Left renal pelvis (tissue), 4 donors: ENCODE results near the gene CST3. TPM values are rescaled to one million over a fixed set of nuclear protein-coding genes. Genes with fewer than 3 reads are reported as not detected.
"Not testable (repeated sequence)": the region's sequence is repeated elsewhere in the genome, so short reads cannot be mapped to it uniquely, and the experiment has no call there.

Experiments used
- DNase-seq, 4 donors: peaks; one replicate each; pipeline ENCODE4 v3.0.0-alpha.2; 2013; ENCODE audit warnings: low read depth in 4 of 4, low spot score in 3 of 4
- polyA plus RNA-seq, 4 donors: library from polyadenylated mRNA; unstranded; fragments of 120-200 nt; gene quantifications; one replicate each; pipeline ENCODE4 v1.2.1, GENCODE V29; 2013; ENCODE audit not compliant: insufficient read length in 4 of 4

Gene CST3
- polyA plus RNA-seq, 4 donors = 129 to 191 (median 160) TPM

DNA sequence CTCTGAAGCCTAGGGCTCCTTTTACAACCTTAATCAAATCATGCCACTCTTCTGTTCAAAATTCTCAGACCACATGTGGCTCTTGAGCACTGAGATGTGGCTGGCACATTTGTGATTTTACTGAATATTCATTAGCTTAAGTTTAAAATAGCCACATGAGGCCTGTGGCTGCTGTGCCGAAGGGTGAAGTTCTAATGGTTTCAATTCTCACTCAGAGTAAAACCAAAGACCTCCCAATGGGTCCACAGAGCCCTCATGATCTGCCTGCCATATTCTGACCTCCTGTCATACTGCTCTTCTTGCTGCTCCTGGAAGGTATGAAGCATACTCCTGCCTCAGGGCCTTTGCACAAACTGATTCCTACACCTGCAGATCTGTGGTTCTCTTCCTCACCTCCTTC, 7.8 kb upstream of the CST3 start:
- DNase-seq = no peak

DNA sequence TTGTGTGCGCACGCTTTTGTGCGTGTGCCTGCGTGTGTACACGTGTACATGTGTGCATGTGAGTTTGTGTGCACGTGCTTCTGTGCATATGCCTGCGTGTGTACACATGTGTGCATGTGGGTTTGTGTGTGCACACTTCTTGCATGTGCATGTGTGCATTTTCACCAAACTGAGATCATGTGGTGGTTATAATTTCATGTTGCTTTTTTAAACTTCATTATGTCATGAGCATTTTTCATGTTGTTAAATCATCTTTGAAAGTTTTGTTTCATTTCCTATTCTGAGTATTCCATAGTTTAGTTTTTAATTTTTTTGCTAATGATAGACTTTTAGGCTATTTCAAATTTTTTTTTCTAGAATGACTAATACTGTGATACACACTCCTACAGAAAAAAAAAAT, 6.4 kb upstream of the CST3 start:
- DNase-seq = no peak

DNA sequence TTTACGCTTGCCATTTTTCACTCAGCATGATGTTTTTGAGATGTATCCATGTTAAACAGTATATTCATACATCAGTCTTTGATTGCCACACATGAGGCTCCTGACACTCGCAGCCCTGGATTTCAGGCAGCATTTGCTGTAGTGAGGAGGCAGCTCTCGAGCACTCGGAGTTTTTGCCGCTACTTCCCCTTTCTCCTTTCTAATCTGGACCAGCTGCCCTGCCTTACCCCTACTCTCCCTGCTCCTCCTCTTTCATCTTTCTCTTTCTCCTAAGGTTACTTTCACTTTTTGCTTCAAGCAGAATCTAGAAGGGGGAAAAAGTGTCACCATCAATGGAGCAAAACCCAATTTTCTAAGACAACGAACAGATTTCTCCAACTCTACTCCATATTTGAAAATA, 5.9 kb upstream of the CST3 start:
- DNase-seq = no peak

DNA sequence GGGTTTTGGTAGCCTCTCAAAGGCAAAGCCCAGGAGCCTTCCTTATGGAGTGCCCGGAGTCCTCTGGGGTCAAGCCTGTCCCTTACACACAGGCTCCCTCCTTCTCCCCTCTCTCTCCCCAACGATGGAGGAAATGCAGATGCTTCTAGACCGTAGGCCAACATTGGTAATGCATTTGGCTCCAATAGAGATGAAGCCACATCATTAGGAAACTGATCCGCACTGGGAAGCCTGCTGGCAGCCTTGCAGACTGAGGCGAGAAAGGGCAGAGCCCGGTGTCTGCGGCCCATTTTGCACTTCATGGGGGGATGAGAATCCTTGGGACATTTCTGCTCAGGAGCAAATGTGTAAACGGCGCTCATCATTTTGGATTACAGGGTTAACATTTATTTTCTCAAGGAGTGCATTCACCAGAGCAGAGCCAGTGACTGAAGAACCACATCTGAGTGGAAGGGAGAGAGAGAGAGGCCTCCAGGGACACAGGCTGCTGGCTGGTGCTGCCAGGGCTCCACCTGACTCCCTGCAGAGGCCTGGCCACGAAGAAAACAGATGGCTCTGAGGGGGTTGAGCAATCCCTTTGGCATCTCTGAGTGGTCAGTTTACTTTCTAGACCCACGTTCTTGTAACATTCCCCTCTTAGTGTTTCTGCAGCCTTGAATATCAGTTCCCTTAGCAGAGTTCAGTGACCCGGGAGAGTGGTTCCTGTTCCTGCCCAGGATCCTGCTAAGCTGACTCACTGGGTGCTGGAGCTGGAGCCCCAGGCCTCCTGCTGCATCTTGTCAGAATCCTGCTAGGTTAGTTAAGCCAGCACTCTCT, 4.4 kb upstream of the CST3 start:
- DNase-seq = no peak

DNA sequence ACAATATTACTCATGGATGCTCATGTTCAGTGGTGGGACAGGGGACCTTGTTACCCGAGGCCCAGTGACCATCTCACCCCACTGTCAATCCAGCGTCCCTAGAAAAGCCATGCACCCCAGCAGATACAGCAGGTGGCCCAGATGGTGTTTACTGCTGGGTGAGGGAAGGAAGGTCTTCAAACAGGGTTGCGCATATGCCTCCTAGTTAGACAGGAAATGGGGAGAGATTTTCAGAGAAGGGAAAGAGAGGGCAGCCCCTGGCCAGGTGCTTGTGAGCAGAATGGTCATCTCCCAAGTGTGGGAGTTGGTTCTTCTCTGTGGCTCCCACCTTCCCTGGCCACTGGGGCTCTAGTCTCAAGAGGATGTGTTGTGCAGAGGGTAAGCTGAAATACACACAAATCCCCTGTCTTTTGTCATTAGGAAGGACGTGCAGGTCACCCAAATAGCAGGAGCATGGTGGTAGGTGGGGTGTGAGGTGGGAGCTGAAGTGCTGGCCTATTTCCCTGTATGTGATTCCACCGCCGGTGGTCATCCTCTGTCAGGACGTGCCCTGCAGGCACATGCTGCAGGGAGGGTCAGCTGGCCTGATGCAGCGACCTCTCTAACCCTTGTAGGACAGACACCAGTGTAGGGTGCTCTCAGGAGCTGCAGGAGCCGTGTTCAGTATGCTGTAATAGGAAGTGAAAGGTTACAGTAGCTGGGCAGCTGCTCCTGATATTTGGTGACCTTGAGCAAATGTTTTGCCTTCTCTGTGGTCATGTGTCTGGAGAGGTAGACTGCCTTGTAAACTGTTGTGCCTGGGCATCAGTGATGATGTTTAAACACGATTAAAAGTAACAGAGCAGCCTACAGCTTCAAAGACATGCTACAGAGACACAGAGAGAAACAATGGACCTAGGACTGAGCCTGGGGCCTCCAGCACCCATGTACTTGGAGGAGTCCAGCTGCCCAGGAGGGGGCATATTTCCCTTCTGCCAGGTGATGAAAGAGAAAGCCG, 3.2 kb upstream of the CST3 start:
- DNase-seq = no peak

DNA sequence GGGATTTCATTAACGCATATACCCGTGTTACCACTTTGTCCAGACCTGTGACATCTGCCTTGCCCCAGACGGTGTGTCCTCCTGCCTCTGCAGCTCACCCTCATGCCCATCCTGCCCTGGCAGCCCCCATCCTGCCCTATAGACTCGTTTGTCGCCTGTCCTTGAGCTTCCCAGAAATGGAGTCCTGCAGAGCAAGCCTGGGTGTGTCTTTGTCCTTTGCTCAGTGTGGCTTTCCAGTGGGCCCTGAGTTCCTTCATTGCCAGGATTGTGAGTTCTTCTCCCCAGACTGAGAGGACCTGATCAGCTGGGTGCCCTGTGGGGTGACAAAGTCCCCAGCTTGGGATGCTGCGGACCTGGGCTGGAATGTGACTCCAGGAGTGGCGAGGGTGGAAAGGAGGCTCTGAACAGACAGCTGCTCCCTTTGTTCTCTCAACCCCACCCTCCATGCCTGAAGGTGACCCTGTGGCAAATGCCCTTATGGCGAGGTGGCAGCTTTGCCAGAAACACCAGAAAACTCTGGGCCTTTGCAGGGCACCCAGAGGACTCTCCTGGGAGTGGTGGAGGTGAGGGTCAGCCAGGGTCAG, 2.4 kb upstream of the CST3 start:
- no peak for DNase-seq

DNA sequence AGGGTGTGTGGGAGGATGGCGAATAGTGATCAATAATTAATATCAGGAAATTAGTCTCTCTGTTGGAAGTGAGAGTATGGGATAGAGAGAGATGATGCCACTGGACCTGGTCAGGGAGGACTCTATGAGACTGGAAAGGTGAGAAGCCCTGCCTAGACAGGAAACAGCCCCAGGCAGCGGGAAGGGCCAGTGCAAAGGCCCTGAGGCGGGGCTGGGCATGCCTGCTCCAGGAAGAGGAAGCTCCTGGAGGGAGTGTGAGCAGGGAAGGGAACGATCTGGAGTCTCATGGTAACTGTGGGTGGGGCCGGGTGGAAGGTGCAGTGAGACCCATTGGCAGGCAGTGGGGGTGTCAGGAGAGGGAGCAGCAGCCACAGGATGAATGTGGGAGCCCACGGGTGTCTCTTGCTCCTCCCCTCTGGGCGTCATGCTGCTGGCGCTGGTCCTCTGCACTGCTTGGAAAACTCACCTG, 1.8 kb upstream of the CST3 start:
- DNase-seq = no peak

DNA sequence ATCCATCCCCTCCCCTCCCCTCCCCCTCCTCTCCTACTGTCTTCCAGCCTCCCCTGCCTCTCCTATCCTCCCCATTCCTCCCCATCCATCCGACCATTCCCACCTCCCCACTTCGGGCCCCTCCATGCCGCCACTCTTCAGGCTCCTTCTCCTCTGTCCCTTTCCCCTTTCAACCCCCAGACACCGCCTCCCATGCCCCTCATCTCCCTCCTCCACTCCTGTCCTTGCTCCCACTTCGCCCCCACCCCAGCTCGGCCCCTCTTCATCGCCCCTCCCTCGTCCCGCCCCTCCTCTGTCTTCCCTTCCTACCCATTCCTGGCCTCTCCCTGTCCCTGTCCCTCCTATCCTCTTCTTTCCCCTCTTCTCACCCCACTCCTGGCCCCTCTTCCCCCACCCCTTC, 554 bp upstream of the CST3 start:
- DNase-seq = no peak

DNA sequence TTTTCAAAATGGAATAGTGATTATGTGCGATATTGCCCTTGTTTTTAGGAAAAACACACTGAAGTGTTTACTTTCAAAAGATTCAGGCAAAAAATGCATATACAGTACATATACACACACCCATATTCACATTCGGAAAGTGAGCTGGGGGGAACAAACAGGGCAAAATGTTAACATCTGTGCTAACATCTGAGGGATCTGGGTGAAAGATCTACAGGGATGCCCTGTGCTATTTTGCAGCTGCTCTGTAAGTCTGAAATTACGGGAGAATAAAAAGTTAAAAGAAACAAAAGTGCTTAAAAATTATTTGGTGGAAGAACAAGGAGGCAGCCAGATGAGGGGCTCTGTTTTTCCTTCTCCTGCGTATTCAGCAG, 860 bp downstream of the CST3 start:
- no peak for DNase-seq

DNA sequence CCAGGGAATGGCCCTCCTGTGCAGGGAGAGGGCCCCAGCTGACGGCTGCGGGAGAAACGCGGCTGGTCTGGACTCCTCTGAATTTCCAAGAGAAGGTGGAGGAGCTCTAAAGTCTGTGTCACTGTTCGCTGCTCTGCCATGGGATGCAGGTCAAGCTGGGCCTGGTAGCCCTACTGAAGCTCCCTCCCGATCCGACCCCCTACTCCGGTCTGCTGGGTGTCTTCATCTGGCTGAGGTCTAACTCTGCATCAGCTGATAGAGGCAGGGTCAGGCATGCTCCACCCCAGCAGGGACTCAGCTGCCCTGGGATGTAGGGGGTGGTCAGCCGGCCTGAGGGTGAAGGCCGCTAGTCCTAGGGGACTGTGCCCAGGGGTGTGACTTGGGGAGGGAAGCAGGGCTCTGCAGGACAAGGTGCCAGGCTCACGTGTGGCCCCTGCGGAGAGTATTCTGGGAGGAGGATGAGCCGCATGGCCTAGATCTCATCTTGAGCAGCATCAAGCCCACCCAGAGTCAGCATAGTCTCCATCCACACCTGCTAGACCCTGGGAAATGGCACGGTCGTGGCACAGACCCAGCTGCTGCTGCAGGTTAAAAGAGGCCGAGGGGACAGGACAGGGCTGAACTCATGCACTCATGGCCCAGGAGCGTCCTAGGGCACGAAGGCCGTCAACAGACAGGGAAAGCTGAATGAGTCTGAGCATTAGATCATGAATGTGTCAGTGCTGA, 1.4 kb downstream of the CST3 start:
- DNase-seq = no peak

DNA sequence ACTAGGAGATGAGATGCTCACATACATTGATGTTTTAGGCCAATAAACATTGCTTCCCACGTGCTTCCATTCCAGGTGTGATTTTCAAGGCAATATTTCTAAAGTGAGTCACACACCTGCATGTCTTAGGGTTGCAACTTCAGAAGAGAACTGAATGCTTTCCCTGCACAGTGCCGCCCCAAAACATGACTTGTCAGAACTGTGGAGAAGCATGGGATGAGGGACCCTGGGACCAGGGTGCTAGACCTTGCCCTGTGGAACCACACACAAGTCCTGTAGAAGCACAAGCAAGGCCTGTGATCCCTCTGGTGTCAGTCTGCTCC, 2.0 kb downstream of the CST3 start:
- DNase-seq = not testable (repeated sequence)

DNA sequence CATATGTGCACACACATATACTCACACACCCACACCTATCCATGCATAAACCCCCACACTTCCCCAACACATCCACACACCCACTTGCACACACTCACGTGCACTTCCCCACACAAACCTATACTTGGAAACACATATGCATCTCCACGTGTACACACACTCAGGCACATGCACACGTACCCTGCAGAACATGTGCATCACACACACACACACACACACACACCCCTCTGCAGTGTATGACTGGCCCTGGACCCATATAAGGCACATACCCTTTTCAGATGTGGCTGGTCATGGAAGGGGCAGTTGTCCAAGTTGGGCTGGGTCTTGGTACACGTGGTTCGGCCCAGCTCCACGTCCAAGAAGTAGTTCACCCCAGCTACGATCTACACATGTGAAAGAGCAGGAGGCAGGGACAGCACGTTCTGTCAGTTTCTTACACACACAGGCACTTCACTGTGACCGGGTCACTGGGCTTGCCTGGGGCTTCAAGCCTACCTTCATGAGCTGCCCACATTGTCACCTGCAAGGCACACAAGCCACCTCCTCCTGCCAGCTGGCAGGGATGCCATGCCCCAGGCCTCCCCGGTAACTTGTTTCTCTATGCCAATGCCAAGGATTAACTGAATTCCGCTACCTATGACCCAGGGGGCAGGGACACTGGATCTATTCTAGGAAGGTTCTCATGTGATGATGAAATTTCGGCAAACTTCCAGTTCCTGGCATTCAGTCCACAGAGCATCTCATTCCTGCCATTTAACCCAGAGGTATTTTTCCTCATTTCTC, 2.6 kb downstream of the CST3 start:
- DNase-seq = no peak

DNA sequence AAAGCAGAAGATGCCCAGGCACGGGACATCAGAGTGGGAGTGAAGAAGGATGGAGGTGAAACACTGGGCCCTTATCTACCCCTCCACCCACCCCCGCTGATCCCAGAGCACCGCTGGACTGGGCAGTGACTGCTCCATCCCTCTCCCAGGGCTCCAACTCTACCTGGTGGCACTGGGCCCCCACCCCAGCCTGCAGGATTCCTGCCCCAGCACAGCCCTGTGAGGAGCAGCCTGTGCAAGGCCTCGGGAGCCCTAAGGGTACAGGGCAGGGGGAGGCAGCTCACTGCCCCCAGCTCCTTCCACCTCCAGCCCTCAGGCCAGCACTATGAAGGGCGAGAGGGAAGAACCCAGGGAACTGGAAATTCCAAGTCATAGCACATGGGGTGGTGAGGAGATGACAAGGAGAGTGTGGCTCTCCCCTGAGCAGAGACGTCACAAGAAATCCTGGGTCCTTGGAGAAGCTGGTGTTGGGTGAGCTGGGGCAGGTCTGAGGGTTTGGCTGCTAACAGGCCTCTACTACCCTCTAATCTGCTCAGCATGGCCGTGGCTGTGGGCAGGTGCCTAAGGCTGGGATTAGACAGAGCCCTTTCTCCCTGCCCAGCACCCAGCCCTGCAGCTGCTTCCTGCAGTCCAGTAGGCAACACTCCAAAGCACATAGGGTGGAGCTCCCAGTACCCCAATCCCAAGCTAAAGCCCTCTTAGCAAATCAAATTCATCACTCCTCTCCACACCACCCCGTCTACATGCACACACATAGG, 3.5 kb downstream of the CST3 start:
- DNase-seq = no peak

DNA sequence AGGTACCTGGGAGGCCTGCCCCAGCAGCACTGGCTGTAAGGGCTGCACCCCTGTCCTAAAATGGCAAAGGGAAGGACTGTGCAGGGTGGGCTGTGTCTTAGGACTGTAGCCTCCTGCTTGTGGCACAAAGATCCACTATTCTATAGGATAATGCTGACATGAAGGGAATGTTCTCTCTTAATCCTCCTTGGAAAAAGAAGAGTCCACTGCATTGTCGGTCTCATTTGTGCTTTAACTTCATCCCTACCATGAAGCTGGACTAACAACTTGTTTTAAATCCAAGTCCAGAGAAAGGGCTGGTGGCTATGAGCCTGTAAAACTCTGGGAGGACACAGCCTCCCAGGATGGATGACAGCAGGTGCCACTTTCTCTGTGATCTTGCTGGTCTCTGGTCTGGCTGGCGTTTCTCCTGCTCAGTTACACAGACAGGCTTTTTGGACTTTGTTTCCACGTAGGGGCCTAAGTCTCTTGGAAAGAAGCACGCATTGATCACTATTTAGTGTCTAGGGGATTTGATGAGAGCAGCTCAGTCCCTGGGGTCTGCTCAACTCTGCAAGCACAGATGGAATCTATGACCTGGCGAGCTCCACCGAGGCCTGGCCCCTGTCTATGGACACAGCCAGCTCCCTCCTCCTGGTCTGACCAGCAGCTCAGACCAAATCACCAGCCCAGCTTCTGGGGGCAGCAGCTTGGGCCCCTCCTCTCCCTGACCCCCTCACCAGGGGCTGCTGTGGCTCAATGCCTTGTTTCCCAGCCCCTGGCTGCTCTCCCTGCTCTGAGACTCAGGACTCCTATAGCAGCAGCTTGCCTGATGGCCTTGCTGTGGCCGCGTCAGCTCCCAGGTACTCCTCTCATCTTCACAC, 4.8 kb downstream of the CST3 start:
- no peak for DNase-seq

DNA sequence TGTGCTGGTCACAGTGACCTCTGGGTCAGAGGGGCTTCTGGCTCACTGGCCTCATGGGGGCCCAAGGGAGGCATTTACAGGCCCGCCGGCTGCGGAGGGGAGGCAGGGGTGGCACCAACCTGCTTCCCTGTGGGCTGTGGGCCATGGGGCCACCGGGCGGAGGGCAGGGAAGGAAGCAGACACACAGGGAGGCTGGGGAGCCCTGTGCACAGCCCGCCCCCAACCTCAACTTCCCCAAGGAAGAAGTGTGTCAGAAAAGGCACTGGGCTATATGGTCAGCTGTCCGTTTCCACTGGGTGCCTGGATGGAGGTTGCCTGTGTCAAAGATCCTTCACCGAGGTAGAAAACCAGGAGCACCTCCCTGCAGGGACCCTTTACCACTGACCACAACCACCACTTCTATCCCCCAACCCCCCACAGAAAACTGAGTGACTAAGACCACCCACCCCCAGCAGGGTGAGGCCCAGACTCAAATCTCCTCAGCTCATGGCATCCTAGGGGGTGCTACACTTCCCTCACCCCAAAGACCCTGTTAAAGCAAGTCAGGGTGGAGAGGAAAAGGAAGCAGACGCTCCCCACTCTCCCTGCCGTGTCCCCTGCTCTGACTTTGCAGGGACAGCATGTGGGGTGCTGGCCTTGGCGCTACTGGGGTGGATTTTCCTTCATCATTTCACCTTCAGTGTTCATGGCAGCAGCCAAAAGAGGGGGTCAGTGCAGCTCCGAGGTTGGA, 5.6 kb downstream of the CST3 start:
- DNase-seq = no peak

DNA sequence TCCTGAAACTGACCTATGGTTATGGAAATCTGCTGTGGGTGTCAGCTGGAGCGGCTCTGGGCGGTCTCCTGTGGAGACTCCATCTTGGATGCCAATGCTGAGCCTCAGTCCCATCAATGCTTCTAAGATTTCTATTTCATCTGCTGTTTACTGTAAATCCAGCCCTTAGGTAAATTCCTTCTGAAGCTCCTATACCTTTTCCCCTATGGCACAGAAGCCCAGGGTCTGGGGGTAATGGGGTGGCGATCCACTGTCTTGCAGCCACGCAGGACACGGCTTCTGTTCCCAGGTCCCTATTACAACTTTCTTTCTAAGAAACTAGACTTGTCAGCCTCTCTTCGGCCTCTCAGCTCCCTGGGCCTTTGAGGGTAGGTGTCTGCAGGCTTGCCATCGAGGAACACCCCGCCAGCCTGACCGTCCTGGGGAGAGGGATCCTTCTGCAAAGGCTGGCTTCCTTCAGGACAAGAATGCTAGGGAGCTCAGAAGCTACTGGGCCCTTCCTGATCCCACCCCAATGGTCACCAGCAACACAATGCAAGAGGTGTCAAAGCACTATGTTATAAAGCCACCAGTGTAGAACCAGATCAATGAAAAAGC, 6.4 kb downstream of the CST3 start:
- DNase-seq = no peak

DNA sequence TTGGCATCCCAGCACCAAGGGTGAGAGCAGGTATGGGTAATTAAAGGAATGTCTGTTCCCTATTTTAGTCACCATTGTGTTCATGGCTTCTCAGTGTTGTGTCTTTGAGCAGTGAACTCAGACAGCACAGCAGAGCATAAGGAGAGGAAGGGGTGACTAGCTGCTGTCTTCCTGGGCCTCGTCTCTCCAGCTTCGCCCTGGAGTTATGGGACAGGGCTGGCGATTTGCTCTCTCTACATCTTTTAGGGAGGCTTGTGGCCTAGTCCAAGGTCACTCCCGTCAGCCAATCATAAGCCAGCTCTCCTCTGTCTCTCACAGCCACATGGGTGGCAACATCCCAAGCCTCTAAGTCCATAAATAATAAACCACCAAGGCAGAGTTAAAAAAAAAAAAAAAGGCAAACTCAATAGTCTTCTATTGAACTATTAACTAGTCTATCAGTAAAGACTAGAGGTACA, 7.3 kb downstream of the CST3 start:
- no peak for DNase-seq
